CD4-positive, alpha-beta T cell treated with Interleukin-15 for 4 hours (primary cell): ENCODE data around the gene SLC25A11.
"Not testable (repeated sequence)": the region's sequence is repeated elsewhere in the genome, so short reads cannot be mapped to it uniquely, and the experiment has no call there.

Experiments
- DNase-seq: peaks from one replicate; pipeline ENCODE4 v3.0.0-alpha.2; 2020; ENCODE audit warnings: low spot score

The SLC25A11 gene

GRCh38 chr17:4920351-4921048, 19.3 kb downstream of the SLC25A11 start:
- no peak for DNase-seq

GRCh38 chr17:4919511-4920047, 20.3 kb downstream of the SLC25A11 start:
- no peak for DNase-seq

- DNase-seq: not testable (repeated sequence)
Observed at GRCh38 chr17:4914551-4914950, 25.3 kb downstream of the SLC25A11 start.

GRCh38 chr17:4913994-4914393, 25.9 kb downstream of the SLC25A11 start:
- DNase-seq: no peak

- peak; percentile 84 for DNase-seq
Observed at GRCh38 chr17:4908711-4909496, 30.9 kb downstream of the SLC25A11 start.

GRCh38 chr17:4908301-4908700, 31.5 kb downstream of the SLC25A11 start:
- no peak for DNase-seq

GRCh38 chr17:4906642-4907041, 33.2 kb downstream of the SLC25A11 start:
- DNase-seq: not testable (repeated sequence)

GRCh38 chr17:4903051-4903818, 36.6 kb downstream of the SLC25A11 start, which contains the start of gene CHRNE:
Gene CHRNE, minus strand, starts transcription at chr17:4903098. Its CDS starts 35 bp downstream, at chr17:4903063.
- peak; percentile 78 for DNase-seq

- DNase-seq: no peak
Observed at GRCh38 chr17:4902540-4902939, 37.3 kb downstream of the SLC25A11 start.

- DNase-seq: no peak
Observed at GRCh38 chr17:4901648-4902344, 38.0 kb downstream of the SLC25A11 start.

GRCh38 chr17:4901108-4901647, 38.7 kb downstream of the SLC25A11 start:
- DNase-seq: no peak

GRCh38 chr17:4900231-4901107, 39.4 kb downstream of the SLC25A11 start:
- DNase-seq: peak; percentile 56

- peak; percentile 84 for DNase-seq
Observed at GRCh38 chr17:4899341-4900230, 40.3 kb downstream of the SLC25A11 start, which contains the start of gene C17orf107. Gene C17orf107, plus strand, starts transcription at chr17:4899536. Its CDS starts 227 bp downstream, at chr17:4899763.

- DNase-seq: no peak
Observed at GRCh38 chr17:4898927-4899326, 40.9 kb downstream of the SLC25A11 start.

GRCh38 chr17:4898351-4898750, 41.5 kb downstream of the SLC25A11 start:
- no peak for DNase-seq

- no peak for DNase-seq
Observed at GRCh38 chr17:4897785-4898184, 42.1 kb downstream of the SLC25A11 start.

- DNase-seq: no peak
Observed at GRCh38 chr17:4897198-4897687, 42.6 kb downstream of the SLC25A11 start.

- DNase-seq: no peak
Observed at GRCh38 chr17:4896332-4897197, 43.3 kb downstream of the SLC25A11 start.
